Neutrophil (primary cell): ENCODE data around the gene BAD.
"Not testable (repeated sequence)": the region's sequence is repeated elsewhere in the genome, so short reads cannot be mapped to it uniquely, and the experiment has no call there.

Experiments
- H3K27ac ChIP-seq: fragments of 200-600 bp; sonication (generic); 2 replicates; pipeline ENCODE4 v1.5.1; 2016; ENCODE audit warnings: mild to moderate bottlenecking, moderate library complexity
- H3K27me3 ChIP-seq: fragments of 200-600 bp; sonication (generic); 2 replicates; pipeline ENCODE4 v1.6.0; 2016; ENCODE audit warnings: mild to moderate bottlenecking
- H3K36me3 ChIP-seq: fragments of 200-600 bp; sonication (generic); 2 replicates; pipeline ENCODE4 v1.5.1; 2017
- H3K4me1 ChIP-seq, 2 experiments: fragments of 200-600 bp in 1 of 2; sonication (generic) in 1 of 2; 1 replicate in 1 of 2; 2 replicates in 1 of 2; pipeline versions ENCODE4 v1.5.1 to v1.6.1; 2013 to 2016; ENCODE audit warnings: low read depth in 1 of 2, low read length in 1 of 2, mild to moderate bottlenecking in 1 of 2, moderate library complexity in 1 of 2; ENCODE audit not compliant: control insufficient read depth in 1 of 2, insufficient read depth in 1 of 2
- H3K4me3 ChIP-seq, 2 experiments: fragments of 200-600 bp in 1 of 2; sonication (generic) in 1 of 2; 1 replicate in 1 of 2; 2 replicates in 1 of 2; pipeline ENCODE4 v1.5.1; 2013 to 2016; ENCODE audit warnings: low read depth in 1 of 2, low read length in 1 of 2, mild to moderate bottlenecking in 1 of 2, moderate library complexity in 1 of 2
- H3K9me3 ChIP-seq: fragments of 200-600 bp; sonication (generic); 2 replicates; pipeline ENCODE4 v1.5.1; 2016
- TF ChIP-seq, protein P1 (sequence below): fragments of 200-600 bp; sonication (generic); IDR thresholded peaks from 2 replicates; pipeline ENCODE4 v1.5.1; 2016; ENCODE audit warnings: antibody characterized with exemption

The BAD gene

DNA sequence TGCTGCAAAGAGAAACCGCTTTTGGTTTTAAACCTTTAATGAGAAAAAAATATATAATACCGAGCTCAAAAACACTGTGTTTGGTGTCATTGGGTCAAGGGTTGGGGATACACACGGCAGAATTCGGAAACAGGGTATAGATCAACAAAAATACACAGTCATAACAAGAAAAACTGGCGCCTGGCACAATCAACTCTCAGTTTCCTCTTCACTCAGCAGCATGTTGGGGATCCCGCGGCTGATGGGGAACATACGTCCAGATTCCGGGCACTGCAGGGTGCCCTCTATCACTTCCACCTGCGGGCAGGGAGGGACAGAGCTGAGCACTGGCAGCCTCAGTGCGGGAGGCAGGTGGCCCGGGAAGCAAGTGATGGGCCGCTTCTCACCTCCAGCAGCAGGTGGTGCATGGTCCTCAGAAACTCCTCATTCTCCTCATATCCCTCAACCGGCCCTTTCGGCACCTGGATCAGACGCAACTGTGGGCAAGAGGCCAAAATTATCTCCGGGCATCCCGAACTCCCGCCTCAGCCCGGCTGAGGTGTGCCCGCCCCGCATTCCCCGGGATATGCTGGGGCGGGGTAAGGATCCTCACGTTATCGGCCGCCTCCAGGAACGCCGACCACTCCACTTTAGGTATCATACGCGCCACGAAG is 32.3 kb upstream of the BAD start:
- peak overlapping the region; percentile 96 for H3K27ac ChIP-seq
- peak overlapping the region; percentile 75 to 81 for H3K4me3 ChIP-seq
- H3K9me3 ChIP-seq, result no peaks in the 10 kb centered on the region
- TF ChIP-seq, protein P1, sequence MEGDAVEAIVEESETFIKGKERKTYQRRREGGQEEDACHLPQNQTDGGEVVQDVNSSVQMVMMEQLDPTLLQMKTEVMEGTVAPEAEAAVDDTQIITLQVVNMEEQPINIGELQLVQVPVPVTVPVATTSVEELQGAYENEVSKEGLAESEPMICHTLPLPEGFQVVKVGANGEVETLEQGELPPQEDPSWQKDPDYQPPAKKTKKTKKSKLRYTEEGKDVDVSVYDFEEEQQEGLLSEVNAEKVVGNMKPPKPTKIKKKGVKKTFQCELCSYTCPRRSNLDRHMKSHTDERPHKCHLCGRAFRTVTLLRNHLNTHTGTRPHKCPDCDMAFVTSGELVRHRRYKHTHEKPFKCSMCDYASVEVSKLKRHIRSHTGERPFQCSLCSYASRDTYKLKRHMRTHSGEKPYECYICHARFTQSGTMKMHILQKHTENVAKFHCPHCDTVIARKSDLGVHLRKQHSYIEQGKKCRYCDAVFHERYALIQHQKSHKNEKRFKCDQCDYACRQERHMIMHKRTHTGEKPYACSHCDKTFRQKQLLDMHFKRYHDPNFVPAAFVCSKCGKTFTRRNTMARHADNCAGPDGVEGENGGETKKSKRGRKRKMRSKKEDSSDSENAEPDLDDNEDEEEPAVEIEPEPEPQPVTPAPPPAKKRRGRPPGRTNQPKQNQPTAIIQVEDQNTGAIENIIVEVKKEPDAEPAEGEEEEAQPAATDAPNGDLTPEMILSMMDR, result no peak
- peaks cover 26 to 31% of the 10 kb centered on the region in 2 experiments for H3K4me1 ChIP-seq
- H3K36me3 ChIP-seq, result peaks cover 53% of the 10 kb centered on the region
- H3K27me3 ChIP-seq, result no peaks in the 10 kb centered on the region

DNA sequence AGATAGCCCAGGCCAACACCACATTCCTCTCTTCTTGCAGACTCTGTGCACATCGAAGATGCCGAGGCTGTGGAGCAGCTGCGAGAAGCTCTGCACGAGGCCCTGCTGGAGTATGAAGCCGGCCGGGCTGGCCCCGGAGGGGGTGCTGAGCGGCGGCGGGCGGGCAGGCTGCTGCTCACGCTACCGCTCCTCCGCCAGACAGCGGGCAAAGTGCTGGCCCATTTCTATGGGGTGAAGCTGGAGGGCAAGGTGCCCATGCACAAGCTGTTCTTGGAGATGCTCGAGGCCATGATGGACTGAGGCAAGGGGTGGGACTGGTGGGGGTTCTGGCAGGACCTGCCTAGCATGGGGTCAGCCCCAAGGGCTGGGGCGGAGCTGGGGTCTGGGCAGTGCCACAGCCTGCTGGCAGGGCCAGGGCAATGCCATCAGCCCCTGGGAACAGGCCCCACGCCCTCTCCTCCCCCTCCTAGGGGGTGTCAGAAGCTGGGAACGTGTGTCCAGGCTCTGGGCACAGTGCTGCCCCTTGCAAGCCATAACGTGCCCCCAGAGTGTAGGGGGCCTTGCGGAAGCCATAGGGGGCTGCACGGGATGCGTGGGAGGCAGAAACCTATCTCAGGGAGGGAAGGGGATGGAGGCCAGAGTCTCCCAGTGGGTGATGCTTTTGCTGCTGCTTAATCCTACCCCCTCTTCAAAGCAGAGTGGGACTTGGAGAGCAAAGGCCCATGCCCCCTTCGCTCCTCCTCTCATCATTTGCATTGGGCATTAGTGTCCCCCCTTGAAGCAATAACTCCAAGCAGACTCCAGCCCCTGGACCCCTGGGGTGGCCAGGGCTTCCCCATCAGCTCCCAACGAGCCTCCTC is 31.4 kb upstream of the BAD start:
- not testable (repeated sequence) for H3K9me3 ChIP-seq, H3K27me3 ChIP-seq
- peaks cover 47% of the 10 kb centered on the region for H3K36me3 ChIP-seq
- peaks cover 26 to 31% of the 10 kb centered on the region in 2 experiments for H3K4me1 ChIP-seq
- H3K27ac ChIP-seq, result peak overlapping the region; percentile 96
- peak overlapping the region in 1 of 2 experiments; percentile 81 for H3K4me3 ChIP-seq

DNA sequence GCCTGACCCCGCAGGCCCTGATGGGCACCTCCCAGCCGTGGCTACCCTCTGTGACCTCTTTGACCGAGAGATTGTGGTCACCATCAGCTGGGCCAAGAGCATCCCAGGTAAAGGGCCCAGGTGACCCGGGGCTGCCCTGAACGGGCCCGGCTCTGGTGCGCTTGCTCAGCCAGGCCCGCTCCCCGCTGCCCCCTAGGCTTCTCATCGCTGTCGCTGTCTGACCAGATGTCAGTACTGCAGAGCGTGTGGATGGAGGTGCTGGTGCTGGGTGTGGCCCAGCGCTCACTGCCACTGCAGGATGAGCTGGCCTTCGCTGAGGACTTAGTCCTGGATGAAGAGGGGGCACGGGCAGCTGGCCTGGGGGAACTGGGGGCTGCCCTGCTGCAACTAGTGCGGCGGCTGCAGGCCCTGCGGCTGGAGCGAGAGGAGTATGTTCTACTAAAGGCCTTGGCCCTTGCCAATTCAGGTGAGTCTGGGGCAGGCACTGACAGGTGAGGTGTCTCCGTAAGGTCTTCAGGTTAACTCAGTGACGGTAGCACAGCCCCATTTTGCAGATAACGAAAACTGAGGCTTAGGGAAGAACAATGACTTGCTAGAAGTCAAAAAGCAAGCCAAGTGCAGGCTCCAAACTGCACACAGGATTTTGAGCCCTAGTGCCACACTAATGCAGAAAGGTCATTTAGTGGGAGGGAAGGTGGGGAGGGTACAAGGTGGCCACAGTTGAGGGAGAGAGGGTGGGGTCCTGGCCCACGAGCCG is 30.5 kb upstream of the BAD start:
- no peak overlapping the region for H3K4me3 ChIP-seq
- peak overlapping the region; percentile 96 for H3K27ac ChIP-seq
- H3K36me3 ChIP-seq, result peaks cover 46% of the 10 kb centered on the region
- H3K4me1 ChIP-seq, result peaks cover 23 to 31% of the 10 kb centered on the region in 2 experiments
- H3K9me3 ChIP-seq, result no peaks in the 10 kb centered on the region
- TF ChIP-seq, protein P1, result no peak
- H3K27me3 ChIP-seq, result no peaks in the 10 kb centered on the region

DNA sequence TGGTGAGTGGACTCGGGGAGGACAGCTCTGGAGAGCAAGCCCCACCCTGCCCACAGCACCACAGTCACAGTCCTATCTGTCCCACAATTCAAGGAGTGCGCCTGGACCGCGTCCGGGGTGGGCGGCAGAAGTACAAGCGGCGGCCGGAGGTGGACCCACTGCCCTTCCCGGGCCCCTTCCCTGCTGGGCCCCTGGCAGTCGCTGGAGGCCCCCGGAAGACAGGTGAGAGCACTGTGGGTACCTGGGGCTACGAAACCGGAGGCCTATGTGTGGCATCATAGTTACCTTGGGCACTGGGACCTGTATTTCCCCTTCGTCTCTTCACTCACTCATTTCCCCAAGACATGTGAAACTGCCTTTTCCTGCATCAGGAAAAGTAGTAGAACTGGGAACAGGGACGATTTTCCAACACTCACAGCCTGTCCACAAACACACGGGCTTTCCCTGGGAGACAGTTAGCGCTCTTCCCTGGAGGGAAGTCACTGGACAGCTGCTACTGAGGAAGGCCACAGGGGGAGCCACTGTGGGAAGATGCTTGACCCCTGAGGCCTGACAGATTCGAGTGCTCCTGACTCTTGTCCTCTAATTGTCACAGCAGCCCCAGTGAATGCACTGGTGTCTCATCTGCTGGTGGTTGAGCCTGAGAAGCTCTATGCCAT is 29.8 kb upstream of the BAD start:
- H3K9me3 ChIP-seq, result no peaks in the 10 kb centered on the region
- H3K36me3 ChIP-seq, result peaks cover 46% of the 10 kb centered on the region
- H3K27me3 ChIP-seq, result no peaks in the 10 kb centered on the region
- H3K4me1 ChIP-seq, result peaks cover 18 to 25% of the 10 kb centered on the region in 2 experiments
- TF ChIP-seq, protein P1, result no peak
- no peak overlapping the region for H3K4me3 ChIP-seq
- peak overlapping the region; percentile 43 for H3K27ac ChIP-seq

DNA sequence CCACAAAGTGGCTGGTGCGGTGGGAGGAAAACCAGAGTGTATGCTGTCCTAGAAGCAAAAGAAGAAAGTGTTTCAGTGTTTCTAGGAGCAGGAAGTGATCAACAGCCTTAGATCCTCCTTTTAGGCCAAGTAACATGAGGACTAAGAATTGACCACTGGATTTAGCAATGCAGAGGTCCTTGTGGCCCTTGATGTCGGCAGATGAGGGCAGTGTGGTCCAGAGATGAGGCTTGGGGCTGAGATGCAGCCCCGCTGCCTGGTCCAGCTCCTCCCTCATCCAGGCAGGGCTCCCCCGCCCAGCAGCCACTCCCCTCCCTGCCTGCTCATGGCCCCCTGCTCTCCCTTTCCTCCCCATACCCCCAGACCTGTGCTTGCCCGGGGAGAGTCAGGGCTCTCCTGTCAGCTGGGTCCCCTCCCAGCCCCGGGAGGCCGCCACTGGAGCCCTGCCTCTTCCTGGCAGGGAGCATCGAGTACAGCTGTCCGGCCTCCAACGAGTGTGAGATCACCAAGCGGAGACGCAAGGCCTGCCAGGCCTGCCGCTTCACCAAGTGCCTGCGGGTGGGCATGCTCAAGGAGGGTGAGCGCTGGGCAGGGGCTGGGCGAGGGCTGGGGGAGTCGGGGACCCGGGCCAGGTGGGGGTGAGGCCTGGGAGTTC is 29.2 kb upstream of the BAD start:
- H3K36me3 ChIP-seq, result peaks cover 46% of the 10 kb centered on the region
- H3K4me3 ChIP-seq, result no peak overlapping the region
- TF ChIP-seq, protein P1, result no peak
- H3K9me3 ChIP-seq, result no peaks in the 10 kb centered on the region
- peaks cover 12 to 18% of the 10 kb centered on the region in 2 experiments for H3K4me1 ChIP-seq
- H3K27ac ChIP-seq, result peak overlapping the region; percentile 43
- no peaks in the 10 kb centered on the region for H3K27me3 ChIP-seq
